HFFc6 (cell line): ENCODE results near the gene AGR3. TPM values are rescaled to one million over a fixed set of nuclear protein-coding genes. Genes with fewer than 3 reads are reported as not detected.
A peak's percentile ranks its signal among the peaks of the same experiment; 100 is the strongest.

Experiments
- DNase-seq: peaks from one replicate; pipeline ENCODE4 v3.0.0-alpha.2; 2018
- H3K27ac Mint-ChIP-seq: 2 replicates; pipeline ENCODE4 v1.8.0; 2020; ENCODE audit warnings: mild to moderate bottlenecking, mixed read lengths
- H3K27me3 Mint-ChIP-seq: 2 replicates; pipeline ENCODE4 v1.8.0; 2021; ENCODE audit warnings: mild to moderate bottlenecking, moderate library complexity, mixed read lengths; ENCODE audit not compliant: insufficient read depth
- H3K36me3 Mint-ChIP-seq: 2 replicates; pipeline ENCODE4 v1.8.0; 2021; ENCODE audit warnings: low read depth, mixed read lengths
- H3K4me1 Mint-ChIP-seq: 2 replicates; pipeline ENCODE4 v1.8.0; 2020; ENCODE audit warnings: low read depth, mixed read lengths
- H3K4me3 Mint-ChIP-seq: 2 replicates; pipeline ENCODE4 v1.8.0; 2020; ENCODE audit warnings: mild to moderate bottlenecking, moderate library complexity, mixed read lengths
- H3K9me3 Mint-ChIP-seq: 2 replicates; pipeline ENCODE4 v1.8.0; 2020; ENCODE audit warnings: mild to moderate bottlenecking, mixed read lengths
- total RNA-seq, 6 experiments: library from RNA; stranded (reverse); fragmentation: NEBNext Ultra II Directional; extraction: Animal tissue kit (Norgen Biotek cat#: 25700); gene quantifications; 2 replicates in 1 of 6; 3 replicates in 5 of 6; pipeline ENCODE4 v1.2.3, GENCODE V29; 2021
- TF ChIP-seq, protein P1 (sequence below): fragments of 200-600 bp; sonication (generic); IDR thresholded peaks from 2 replicates; pipeline ENCODE4 v1.5.0; 2021; ENCODE audit warnings: antibody characterized with exemption, mild to moderate bottlenecking

The AGR3 gene
- total RNA-seq, 6 experiments from 2014 or later = not detected

GRCh38 chr7:16838386-16838785, 43.4 kb downstream of the AGR3 start:
- Mint-ChIP-seq H3K9me3 (peaks cover 4% of the 10 kb centered on the region; the same call in 1 of the 2 replicates), H3K4me3 (no peak overlapping the region), H3K4me1 (peaks cover 60% of the 10 kb centered on the region), H3K27ac (peak overlapping the region; percentile 27; the same call in 1 of the 2 replicates), H3K36me3 (0 out of 2 replicates have a peak, but pooled peaks cover 4% of the 10 kb centered on the region), H3K27me3 (no peaks in the 10 kb centered on the region)
- DNase-seq = no peak
- TF ChIP-seq, protein P1, sequence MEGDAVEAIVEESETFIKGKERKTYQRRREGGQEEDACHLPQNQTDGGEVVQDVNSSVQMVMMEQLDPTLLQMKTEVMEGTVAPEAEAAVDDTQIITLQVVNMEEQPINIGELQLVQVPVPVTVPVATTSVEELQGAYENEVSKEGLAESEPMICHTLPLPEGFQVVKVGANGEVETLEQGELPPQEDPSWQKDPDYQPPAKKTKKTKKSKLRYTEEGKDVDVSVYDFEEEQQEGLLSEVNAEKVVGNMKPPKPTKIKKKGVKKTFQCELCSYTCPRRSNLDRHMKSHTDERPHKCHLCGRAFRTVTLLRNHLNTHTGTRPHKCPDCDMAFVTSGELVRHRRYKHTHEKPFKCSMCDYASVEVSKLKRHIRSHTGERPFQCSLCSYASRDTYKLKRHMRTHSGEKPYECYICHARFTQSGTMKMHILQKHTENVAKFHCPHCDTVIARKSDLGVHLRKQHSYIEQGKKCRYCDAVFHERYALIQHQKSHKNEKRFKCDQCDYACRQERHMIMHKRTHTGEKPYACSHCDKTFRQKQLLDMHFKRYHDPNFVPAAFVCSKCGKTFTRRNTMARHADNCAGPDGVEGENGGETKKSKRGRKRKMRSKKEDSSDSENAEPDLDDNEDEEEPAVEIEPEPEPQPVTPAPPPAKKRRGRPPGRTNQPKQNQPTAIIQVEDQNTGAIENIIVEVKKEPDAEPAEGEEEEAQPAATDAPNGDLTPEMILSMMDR = no peak

DNA sequence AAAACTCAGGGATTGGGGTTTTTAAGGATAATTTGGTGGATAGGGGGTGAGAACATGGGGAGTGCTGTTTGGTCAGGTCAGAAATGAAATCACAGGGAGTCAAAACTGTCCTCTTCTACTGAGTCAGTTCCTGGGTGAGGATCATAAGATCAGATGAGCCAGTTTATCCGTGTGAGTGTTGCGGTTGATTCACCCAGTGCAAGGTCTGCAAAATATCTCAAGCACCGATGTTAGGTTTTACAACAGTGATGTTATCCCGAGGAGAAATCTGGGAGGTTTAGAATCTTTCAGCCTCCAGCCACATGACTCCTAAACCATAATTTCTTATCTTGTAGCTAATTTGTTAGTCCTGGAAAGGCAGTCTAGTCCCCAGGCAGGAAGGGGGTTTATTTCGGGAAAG, 45.3 kb downstream of the AGR3 start:
- no peaks in the 10 kb centered on the region for H3K27me3 Mint-ChIP-seq
- no peak for DNase-seq

DNA sequence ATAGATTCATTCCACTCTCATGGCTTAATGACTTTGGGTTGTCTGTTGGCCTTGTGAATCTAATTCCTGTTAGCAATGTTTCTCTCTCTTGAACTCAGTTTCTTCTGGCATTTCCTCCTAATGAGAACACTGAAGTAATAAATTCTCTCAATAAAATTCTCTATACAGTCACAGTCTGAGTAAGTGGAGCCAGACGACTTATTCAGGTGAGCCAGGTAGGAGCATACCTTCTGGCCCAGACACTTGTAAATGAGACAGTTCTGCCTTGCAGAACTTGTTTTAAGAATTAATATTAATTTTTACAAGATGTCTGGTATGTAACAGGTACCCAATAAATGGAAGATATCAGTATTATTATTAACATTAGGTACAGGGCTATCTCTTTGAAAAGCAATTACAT, 48.4 kb downstream of the AGR3 start:
- peaks cover 24% of the 10 kb centered on the region for H3K4me1 Mint-ChIP-seq
- H3K27ac Mint-ChIP-seq = no peak overlapping the region
- H3K36me3 Mint-ChIP-seq = 0 out of 2 replicates have a peak, but pooled peaks cover 4% of the 10 kb centered on the region
- DNase-seq = no peak
- no peak overlapping the region for H3K4me3 Mint-ChIP-seq
- no peaks in the 10 kb centered on the region for H3K27me3 Mint-ChIP-seq
- TF ChIP-seq, protein P1 = no peak
- peaks cover 4% of the 10 kb centered on the region; the same call in 1 of the 2 replicates for H3K9me3 Mint-ChIP-seq

More for the DNA sequence above, 45.3 kb downstream of the AGR3 start:
- TF ChIP-seq, protein P1 = no peak
- 0 out of 2 replicates have a peak, but pooled peaks cover 4% of the 10 kb centered on the region for H3K36me3 Mint-ChIP-seq
- H3K27ac Mint-ChIP-seq = peak overlapping the region; percentile 28; the same call in 1 of the 2 replicates
- no peak overlapping the region for H3K4me3 Mint-ChIP-seq
- H3K4me1 Mint-ChIP-seq = peaks cover 53% of the 10 kb centered on the region
- peaks cover 4% of the 10 kb centered on the region; the same call in 1 of the 2 replicates for H3K9me3 Mint-ChIP-seq

GRCh38 chr7:16826060-16826459, 55.7 kb downstream of the AGR3 start:
- H3K36me3 Mint-ChIP-seq = no peaks in the 10 kb centered on the region
- no peak overlapping the region for H3K27ac Mint-ChIP-seq
- no peaks in the 10 kb centered on the region for H3K4me1 Mint-ChIP-seq
- TF ChIP-seq, protein P1 = no peak
- no peaks in the 10 kb centered on the region for H3K9me3 Mint-ChIP-seq
- H3K4me3 Mint-ChIP-seq = no peak overlapping the region
- H3K27me3 Mint-ChIP-seq = no peaks in the 10 kb centered on the region
- DNase-seq = no peak

- no peak overlapping the region for H3K27ac Mint-ChIP-seq
Observed at GRCh38 chr7:16822029-16822428, 59.8 kb downstream of the AGR3 start.

More at GRCh38 chr7:16822029-16822428, 59.8 kb downstream of the AGR3 start:
- Mint-ChIP-seq H3K9me3 (no peaks in the 10 kb centered on the region), H3K36me3 (no peaks in the 10 kb centered on the region), H3K4me3 (no peak overlapping the region), H3K4me1 (peaks cover 11% of the 10 kb centered on the region), H3K27me3 (no peaks in the 10 kb centered on the region; the same call in 1 of the 2 replicates)
- DNase-seq = no peak
- TF ChIP-seq, protein P1 = no peak
